GM19463 (cell line): ENCODE measurements around the gene ZBED4.
"Not testable (repeated sequence)": the region's sequence is repeated elsewhere in the genome, so short reads cannot be mapped to it uniquely, and the experiment has no call there.

Source experiments
- ATAC-seq: cut with Tn5 transposase; IDR thresholded peaks from one replicate; pipeline ENCODE4 v1.9.1; 2021; ENCODE audit warnings: mild to moderate bottlenecking, moderate library complexity; ENCODE audit not compliant: unreplicated experiment

Gene ZBED4, protein sequence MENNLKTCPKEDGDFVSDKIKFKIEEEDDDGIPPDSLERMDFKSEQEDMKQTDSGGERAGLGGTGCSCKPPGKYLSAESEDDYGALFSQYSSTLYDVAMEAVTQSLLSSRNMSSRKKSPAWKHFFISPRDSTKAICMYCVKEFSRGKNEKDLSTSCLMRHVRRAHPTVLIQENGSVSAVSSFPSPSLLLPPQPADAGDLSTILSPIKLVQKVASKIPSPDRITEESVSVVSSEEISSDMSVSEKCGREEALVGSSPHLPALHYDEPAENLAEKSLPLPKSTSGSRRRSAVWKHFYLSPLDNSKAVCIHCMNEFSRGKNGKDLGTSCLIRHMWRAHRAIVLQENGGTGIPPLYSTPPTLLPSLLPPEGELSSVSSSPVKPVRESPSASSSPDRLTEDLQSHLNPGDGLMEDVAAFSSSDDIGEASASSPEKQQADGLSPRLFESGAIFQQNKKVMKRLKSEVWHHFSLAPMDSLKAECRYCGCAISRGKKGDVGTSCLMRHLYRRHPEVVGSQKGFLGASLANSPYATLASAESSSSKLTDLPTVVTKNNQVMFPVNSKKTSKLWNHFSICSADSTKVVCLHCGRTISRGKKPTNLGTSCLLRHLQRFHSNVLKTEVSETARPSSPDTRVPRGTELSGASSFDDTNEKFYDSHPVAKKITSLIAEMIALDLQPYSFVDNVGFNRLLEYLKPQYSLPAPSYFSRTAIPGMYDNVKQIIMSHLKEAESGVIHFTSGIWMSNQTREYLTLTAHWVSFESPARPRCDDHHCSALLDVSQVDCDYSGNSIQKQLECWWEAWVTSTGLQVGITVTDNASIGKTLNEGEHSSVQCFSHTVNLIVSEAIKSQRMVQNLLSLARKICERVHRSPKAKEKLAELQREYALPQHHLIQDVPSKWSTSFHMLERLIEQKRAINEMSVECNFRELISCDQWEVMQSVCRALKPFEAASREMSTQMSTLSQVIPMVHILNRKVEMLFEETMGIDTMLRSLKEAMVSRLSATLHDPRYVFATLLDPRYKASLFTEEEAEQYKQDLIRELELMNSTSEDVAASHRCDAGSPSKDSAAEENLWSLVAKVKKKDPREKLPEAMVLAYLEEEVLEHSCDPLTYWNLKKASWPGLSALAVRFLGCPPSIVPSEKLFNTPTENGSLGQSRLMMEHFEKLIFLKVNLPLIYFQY

DNA sequence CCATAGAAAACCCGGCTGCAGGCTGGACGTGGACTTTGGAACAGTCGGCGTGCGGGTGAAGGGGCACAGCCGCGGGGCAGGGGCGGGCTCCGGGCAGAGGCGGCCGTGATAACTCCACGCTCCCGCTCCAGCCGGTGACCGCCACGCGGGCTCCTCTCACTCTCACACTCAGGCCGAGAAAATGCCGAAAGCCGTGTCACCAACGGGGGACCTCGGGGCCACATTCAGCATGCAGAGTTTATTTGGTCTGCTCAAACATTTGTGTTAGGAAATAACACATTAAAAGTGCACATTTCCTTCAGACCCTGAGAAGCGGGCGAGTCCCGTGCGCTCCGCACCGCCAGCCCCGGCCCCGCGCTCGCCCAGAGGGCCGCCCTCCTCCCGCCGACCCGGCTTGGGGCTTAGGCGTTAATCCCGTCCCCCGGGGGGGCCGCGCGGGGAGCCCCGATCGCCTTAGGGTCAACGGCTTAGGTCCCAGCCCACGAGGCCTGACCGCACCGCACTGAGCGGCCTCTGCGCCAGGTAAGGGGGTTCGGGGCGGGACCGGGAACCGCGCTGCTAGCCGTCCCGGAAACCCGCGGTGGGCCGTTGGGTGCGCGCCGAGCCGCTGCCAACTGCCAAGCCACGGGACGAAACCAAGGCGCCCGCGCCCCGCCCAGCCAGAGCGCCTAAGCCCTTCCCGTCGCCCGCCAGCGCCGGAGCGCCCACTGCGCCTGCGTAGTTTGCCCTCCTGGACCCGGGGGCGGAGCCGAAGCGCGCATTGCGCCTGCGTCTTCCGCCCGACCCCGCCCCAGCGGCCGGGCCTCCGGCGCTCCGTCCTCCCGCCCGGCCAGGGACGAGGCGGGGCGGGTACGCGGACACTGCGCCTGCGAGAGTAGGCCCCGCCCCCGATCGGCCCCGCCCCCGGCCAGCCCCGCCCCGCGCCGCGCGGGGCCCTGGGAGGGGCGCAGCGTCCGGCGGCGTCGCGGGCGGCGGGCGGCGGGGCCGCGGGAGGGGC lies at the start of gene ZBED4:
TSS of gene ZBED4 (plus strand) at position 947 of the 997 bp plus-strand sequence. CDS start 29,819 bp downstream, outside the sequence.
- ATAC-seq = peak; percentile 74

DNA sequence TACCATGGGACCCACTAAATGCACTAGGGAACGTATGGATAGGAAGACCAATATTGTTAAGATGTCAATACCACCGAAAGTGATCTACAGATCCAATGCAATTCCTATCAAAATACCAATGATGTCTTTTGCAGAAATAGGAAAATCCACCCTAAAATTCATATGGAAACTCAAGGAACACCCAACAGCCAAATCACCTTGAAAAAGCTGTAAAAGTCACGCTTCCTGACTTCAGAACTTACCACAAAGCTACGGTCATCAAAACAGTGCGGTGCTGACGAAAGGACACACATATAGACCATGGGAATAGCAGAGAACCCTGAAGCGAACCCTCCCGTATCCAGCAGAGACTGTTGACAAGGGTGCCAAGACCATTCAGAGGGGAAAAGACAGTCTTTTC lies 46.5 kb upstream of the ZBED4 start:
- no peak for ATAC-seq

DNA sequence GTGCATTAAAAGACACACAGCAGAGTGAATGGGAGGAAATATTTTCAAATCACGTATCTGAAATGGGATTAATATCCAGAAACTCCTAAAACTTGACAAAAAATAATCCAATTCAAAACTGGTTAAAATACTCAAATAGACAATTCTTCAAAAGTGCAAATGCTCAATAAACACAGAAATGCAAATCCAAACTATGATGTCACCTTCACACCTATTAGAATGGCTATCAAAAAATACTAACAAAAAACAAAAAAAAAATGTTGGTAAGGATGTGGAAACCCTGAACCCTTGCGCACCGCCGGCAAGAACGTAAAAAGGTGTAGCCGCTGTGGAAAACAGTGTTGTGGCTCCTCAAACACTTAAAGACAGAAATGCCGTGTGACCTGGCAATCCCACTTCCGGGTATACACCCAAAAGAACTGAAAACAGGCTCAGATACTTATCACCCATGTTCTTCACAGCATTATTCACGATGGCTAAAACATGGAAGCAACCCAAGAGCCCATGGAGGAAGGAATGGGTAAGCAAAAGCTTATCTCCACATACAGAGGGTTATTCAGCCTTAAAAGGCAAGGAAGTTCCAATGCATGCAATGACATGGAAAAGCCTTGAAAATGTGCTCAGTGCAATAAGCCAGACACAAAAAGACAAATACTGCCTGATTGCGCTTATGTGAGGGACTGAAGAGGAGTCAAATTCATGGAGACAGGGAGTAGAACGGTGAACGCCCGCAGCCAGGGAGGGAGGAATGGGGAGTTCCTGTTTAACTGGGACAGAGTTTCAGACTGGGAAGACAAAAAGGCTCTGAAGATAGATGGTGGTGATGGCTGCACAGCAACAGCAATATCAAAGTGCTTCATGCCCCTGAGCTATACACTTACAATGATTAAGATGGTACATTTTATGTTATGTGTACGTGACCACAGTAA lies 45.6 kb upstream of the ZBED4 start:
- no peak for ATAC-seq

DNA sequence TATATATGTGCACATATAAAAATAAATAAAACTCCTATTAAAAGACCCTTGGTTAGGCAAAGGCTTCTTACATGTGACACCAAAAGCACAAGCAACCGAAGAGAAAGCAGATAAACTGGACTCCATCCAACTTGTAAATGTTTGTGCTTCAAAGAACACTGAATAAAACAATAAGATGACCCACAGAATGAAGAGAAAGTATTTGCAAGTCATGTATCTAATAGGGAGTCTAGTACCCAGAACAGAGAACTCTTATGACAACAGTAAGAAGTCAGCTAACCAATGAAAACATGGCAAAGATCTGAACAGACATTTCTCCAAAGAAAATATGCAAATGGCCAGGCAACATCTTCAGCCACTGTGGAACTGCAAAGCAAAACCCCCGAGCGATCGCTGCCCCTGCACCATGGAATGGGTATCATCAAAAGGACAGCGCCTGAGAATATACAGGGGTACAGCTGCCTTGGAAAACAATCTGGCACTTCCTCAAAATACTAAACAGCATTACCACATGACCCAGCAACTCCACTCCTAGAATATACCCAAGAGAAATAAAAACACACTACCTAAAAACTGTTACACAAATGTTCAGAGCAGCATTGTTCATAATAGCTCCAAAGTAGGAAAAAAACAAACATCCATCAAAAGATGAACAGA lies 43.2 kb upstream of the ZBED4 start:
- no peak for ATAC-seq

DNA sequence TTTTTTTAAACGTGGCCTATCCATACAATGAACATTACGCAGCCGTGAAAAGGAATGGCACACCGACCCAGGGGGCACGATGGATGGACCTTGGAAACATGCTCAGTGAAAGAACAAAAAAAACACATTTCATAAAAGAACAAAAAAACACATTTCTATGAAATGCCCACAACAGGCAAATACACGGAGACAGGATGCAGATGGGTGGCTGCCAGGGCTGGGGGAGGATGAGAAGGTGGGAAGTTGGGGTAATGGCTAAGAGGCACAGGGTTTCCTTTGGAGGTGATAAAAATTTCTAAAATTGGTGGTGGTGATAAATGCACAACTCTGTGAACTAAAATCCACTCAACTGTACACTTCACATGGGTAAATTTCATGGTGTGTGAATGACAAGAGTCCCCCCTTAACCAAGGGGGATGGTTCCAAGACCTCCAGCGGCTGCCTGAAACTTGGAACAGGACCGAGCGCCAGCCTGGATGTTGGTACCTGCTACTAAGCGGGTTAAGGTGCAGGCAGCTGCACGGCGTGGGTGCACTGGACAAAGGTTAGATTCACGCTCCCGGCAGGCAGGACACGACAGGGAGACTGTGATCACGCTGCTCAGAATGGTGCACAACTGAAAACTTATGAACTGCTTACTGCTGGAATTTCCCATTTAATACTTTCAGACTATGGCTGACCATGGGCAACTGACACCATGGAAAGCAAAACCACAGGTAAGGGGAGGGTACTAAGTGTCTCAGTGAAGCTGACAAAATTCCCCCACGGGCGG lies 42.4 kb upstream of the ZBED4 start:
- ATAC-seq = no peak

DNA sequence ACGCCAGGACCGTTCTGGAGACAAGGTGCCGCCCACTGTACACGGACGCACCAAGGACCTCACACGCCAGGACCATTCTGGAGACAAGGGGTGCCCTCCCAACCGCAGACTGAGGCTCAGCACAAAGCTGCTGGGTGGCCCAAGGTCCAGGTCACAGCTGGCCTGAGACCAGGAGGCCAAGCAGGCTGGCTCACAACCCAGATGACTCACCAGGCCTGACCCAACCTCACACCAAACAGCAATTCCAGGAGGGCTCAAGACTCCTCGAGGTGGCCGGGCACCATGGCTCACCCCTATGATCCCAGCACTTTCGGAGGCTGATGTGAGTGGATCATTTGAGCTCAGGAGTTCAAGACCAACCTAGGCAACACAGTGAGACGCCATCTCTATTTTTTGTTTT lies 40.8 kb upstream of the ZBED4 start:
- ATAC-seq = no peak

DNA sequence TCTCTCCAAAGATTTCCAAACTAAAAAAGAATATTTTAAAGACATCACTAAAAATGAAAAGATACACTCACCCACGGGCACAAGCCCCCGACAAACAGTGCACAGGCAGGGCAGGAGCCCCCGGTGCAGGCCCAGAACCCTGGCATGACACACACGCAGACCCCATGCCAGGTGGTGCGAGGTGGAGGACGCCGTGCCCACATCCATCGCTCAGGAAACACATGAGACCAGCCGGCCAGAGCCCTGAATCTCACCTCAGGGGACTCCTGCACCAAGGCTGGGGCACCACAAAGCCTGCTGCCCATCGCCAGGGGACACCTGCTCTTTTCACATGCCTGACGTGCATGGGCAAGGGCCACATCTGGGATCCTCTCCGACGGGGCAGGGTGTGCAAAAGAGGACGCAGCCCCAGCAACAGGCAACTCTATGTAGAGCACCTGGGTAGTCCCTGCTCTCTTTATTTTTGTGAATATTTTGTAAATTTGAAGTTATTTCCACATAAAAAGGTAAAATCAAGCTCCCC lies 39.4 kb upstream of the ZBED4 start:
- no peak for ATAC-seq

DNA sequence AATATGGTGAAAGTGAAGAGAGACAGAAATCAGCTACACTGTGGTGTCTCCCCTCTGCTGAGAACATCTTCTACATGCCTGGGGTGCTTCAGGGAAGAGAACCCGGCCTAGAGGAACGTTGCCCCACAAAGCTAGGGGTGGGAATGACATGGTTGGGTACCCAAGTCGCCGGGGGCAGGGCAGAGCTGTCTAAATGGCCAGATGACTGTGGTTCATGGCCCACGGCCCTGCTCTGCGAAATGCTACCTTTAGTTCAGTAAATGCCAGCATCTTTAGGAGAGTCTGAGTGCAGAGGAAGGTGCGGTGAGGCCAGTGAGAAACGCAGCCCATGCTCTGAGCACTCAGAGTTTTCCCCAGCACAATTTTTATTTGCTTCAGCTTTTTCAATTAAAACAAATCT lies 38.8 kb upstream of the ZBED4 start:
- no peak for ATAC-seq

DNA sequence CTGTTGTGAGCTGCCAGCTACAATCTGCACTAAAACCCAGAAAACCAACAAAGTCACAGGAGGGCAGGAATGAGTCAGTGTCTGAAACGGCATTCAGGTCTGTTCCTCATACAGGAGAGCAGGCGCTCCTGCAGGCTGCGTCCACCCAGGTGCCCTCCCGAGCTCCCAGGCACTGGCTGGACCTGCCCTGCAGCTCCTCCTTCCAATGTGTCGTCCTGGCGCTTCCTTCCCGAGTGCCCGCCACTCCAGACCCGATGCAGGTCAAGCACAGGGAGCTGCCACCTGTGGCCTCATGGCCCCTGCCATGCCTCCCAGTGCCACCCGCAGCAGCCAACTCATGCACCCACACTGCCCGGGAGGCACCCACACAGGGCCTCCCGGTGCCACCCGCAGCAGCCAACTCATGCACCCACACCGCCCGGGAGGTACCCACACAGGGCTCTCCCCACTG lies 38.0 kb upstream of the ZBED4 start:
- ATAC-seq = no peak

DNA sequence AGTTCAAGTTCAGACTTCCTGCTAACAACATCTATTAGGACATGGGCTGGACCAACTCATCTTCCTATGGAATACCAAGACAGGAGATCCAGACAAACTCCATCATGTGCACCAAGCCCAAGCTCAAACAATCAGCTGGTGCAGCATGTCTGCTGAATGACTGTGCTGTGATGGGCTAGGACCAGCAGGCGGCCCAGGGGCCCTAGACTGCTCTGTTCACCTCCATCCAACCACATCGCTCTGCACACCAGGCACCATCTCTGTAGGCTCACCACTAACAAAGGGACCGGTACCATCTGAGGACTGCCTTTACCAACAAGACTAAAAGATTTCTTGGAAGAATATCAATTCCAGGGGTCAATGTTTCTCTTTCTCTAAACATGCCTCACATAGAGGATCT lies 36.3 kb upstream of the ZBED4 start:
- ATAC-seq = no peak

DNA sequence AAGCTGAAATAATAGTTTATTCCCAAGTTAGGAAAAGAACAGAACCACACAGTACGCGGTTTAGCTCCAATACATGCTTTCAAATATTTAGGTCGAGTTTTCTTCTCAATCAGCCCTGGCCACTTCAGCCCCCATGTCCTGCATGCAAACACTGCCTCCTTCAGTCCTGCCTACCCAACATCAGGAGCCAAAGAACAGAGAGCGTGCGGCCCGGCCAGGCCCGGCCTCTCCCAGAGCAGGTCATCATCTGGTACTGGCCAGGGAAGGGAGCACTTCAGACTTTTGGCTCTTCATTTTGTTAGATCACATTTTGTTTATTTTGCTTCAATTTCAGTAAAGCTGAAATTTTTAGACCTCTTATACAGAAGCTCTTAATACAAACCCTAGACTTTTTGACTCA lies 32.7 kb upstream of the ZBED4 start:
- ATAC-seq = no peak

DNA sequence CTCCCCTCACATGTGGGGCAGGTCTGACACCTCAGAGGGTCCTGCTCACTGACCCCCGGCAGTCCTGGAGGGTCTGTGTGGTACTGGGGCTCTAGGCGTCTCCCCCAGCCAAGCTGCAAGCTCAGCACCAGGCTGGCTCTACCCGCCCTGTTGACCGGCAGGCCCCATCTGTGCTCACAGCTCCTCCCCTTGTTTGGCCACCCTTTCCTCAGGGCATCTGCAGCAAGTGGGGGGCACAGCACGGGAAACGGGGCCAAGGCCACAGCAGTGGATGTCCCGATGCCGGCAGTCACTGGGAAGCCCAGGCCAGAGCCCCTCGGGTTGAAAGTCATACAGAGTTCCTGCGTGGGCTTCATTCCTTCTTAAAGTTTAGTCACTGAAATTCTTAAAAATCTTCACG lies 31.9 kb upstream of the ZBED4 start:
- not testable (repeated sequence) for ATAC-seq

DNA sequence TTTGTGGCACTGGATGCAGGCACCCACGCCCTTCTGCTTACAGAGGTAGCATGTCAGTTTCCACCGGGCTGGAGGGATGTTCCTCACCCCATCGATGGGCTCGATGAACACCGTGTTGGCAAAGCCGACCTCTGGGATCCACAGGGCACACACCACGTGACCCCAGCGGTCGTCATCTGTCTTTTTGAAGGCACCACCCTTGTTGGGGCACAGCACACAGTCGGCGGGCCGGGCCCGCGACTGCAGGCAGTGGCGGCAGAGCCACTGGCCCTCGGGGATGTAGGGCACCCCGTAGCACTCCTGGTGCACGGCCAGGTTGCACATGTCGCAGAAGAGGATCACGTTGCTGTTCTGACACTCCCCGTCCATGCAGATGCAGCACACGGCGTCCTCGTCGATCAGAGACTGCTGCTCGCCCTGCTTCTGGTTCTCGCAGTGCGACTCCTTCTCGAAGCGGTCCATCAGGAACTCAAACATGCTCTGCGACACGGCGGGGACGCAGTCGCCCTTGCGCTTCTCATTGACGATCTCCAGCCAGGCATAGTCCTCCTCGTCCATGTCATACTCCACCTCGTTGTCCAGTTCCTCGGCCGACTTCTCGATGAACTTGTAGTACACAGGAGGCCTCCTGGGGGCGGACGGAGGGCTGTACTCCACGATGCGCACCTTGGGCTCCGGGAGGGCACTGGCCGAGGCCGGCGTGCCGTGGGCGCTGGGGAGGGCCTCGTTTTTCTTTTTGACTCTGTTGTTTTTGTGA lies 30.2 kb upstream of the ZBED4 start:
- ATAC-seq = no peak

DNA sequence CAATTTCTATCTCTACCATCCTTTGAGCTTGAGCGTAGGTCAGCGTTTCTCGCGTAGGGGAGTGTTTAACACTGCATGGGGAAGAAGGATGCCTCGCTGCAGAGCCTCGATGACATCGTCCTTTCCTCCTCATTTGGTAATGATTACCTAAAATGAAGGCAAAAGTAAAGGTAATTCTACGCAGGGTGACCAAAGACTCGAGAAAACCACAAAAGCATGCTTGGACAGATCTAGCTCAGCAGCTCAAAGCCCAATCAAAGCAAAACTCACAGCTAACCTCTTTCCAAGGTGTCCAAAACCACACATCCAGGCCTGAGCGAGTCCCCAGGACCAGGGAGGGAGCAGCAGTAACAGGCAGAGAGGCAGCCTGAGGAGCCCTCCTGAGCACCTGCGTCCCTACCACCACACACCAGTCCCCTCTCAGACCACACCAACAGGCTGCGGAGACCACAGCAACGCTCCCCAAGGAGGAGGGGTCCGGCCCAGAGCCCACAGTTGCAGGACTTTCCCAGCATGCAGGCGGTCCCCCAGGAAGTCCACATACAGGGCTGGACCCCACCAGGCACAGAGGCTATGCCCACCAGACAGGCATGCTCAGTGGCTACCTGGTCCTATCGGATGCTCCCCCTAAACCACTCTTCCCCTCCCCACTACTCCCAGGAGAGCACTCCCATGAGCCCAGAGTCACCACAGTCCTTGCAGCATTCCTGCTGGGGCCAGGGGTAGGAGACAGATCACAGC lies 29.3 kb upstream of the ZBED4 start:
- no peak for ATAC-seq

DNA sequence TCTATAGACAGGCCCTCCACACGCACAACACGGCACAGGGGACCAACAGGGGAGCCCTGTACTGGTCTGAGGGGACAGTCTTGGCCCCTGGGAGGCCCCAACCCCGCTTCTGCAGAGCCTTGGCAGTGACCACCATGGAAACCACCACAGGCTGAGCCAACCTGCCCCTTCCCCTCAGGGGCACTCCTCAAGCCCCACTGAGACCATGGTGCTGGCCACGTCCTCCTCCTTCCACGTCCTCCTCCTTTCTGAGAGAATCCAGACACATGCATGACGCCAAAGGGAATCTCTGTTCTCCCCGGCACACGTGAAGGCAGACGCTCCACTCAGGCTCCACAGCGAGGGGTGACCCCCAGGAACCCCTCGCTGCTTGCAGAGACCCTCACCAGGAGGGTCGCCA lies 28.7 kb upstream of the ZBED4 start:
- no peak for ATAC-seq

DNA sequence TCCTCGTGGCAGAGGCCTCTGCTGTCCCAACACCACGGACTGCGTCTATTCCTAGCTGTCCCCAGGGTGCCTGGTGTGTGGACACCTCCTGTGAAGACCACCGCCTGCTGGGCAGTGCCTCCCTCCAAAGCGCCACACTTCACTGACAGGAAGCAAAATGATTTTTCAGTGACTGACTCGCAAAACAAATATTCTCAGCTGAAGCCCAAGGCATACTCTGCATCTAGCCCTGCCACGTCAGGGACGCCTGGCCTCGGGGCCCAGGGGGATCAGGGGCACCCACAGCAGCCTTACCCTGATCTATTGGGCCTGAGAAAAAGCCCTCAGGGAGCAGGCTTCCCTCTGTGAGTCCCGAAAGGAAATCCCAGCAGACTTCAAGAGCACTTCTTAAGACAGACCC lies 28.2 kb upstream of the ZBED4 start:
- ATAC-seq = no peak
